ENCODE data around the gene PRSS56. TPM values are rescaled to one million over a fixed set of nuclear protein-coding genes. Genes with fewer than 3 reads are reported as not detected.

PRSS56 gene
- total RNA-seq, 1 donor from 2014 or later, result not detected

DNA sequence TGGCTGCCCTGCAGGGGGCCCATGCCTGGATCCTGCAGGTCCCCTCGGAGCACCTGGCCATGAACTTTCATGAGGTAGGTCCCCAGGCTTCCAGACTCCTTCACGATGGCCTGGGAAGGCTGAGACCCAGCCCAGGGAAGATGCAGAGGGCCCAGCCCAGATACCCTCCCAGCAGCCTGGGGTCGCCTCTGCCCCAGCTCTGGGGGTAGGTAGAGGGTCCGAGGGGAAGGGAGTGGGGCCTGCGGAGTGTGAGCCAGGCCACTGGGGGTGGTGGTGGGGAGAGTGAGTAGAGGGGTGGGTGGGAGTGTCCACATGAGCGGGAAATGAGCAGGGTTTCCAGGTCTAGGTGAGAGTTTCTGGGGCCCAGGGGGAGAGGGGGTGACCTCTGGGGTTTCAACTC lies 4.6 kb downstream of the PRSS56 start:
- Histone ChIP-seq H2AFZ (replicated peaks) (no peak overlapping the region), H3F3A (ENCODE audit: low read depth) (peaks cover 2% of the 10 kb centered on the region), H3K79me2 (ENCODE audit: low read depth) (no peaks in the 10 kb centered on the region), H3K27ac (no peak overlapping the region), H3K4me2 (no peak overlapping the region), H3K4me3 (no peak overlapping the region), H3K36me3 (no peaks in the 10 kb centered on the region), H3K27me3 (peaks cover 61% of the 10 kb centered on the region), H3K9ac (no peak overlapping the region), H3K4me1 (peaks cover 20% of the 10 kb centered on the region), H3K9me3 (ENCODE audit: low read depth) (no peaks in the 10 kb centered on the region), H4K20me1 (ENCODE audit: low read depth) (peaks cover 19% of the 10 kb centered on the region)
- Mint-ChIP-seq H3K27me3 (ENCODE audit: insufficient read depth, low read depth) (peaks cover 30% of the 10 kb centered on the region), H3K4me1 (peaks cover 7% of the 10 kb centered on the region), H3K9me3 (no peaks in the 10 kb centered on the region), H3K36me3 (no peaks in the 10 kb centered on the region), H3K27ac (no peak overlapping the region), H3K4me3 (peak overlapping the region; percentile 78)
- no peak for DNase-seq (ENCODE audit: low spot score)
- TF ChIP-seq EZH2 (IDR thresholded peaks at IDR 0.05), result no peak
- TF ChIP-seq EZH2phosphoT487 (IDR thresholded peaks at IDR 0.05), result no peak
- TF ChIP-seq, protein P1, sequence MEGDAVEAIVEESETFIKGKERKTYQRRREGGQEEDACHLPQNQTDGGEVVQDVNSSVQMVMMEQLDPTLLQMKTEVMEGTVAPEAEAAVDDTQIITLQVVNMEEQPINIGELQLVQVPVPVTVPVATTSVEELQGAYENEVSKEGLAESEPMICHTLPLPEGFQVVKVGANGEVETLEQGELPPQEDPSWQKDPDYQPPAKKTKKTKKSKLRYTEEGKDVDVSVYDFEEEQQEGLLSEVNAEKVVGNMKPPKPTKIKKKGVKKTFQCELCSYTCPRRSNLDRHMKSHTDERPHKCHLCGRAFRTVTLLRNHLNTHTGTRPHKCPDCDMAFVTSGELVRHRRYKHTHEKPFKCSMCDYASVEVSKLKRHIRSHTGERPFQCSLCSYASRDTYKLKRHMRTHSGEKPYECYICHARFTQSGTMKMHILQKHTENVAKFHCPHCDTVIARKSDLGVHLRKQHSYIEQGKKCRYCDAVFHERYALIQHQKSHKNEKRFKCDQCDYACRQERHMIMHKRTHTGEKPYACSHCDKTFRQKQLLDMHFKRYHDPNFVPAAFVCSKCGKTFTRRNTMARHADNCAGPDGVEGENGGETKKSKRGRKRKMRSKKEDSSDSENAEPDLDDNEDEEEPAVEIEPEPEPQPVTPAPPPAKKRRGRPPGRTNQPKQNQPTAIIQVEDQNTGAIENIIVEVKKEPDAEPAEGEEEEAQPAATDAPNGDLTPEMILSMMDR (IDR thresholded peaks at IDR 0.05), result no peak

DNA sequence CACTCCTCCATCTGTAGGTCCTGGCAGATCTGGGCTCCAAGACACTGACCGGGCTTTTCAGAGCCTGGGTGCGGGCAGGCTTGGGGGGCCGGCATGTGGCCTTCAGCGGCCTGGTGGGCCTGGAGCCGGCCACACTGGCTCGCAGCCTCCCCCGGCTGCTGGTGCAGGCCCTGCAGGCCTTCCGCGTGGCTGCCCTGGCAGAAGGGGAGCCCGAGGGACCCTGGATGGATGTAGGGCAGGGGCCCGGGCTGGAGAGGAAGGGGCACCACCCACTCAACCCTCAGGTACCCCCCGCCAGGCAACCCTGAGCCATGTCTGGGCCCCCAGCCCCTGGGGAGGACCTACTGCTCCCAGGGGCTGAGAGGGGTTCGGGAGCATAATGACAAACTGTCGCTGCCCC lies 5.0 kb downstream of the PRSS56 start:
- Histone ChIP-seq H3K79me2 (ENCODE audit: low read depth) (no peaks in the 10 kb centered on the region), H3K4me2 (peak overlapping the region; percentile 21), H3K9ac (no peak overlapping the region), H3K27ac (no peak overlapping the region), H2AFZ (replicated peaks) (no peak overlapping the region), H3K4me3 (no peak overlapping the region), H3K27me3 (peaks cover 59% of the 10 kb centered on the region), H3F3A (ENCODE audit: low read depth) (peaks cover 2% of the 10 kb centered on the region), H4K20me1 (ENCODE audit: low read depth) (peaks cover 19% of the 10 kb centered on the region), H3K9me3 (ENCODE audit: low read depth) (no peaks in the 10 kb centered on the region), H3K4me1 (peaks cover 20% of the 10 kb centered on the region), H3K36me3 (no peaks in the 10 kb centered on the region)
- peaks cover 7% of the 10 kb centered on the region for H3K4me1 Mint-ChIP-seq
- peaks cover 28% of the 10 kb centered on the region for H3K27me3 Mint-ChIP-seq (ENCODE audit: insufficient read depth, low read depth)
- no peak for DNase-seq (ENCODE audit: low spot score)
- no peak overlapping the region for H3K27ac Mint-ChIP-seq
- no peak overlapping the region for H3K4me3 Mint-ChIP-seq
- H3K9me3 Mint-ChIP-seq, result no peaks in the 10 kb centered on the region
- H3K36me3 Mint-ChIP-seq, result no peaks in the 10 kb centered on the region
- TF ChIP-seq EZH2phosphoT487 (IDR thresholded peaks at IDR 0.05) (no peak), EZH2 (IDR thresholded peaks at IDR 0.05) (no peak)
- TF ChIP-seq, protein P1 (IDR thresholded peaks at IDR 0.05), result no peak

DNA sequence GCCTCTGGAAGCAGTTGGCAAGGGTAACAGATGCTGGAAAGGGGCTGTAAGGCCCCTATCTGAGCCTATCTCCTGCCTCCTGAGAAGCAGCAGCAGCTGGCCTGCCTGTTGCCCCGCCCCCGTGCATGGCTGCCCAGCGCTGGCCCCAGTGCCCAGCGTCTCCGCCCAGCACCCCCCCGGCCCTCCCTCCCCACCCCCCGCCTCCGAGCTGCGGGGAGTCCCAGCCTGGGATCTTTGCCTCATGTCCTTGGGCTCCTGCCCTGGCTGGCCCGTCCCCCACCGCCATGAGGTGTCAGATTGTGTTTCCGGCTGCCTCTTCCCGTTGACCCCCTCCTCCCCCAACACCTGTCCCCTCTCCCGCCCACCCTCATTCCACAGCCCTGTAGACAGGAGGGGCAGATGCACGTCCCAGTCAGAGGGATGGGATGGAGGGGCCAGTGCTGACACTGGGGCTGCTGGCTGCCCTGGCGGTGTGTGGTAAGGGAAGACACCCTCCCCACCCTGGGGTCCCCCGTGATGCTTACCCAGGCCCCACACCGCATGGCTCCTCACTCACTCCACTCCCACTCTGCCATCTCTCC lies 5.7 kb downstream of the PRSS56 start, which contains the start of gene CHRND:
TSS of gene CHRND (plus strand) at position 370 of the 581 bp plus-strand sequence. CDS start at position 426, 56 bp downstream.
- DNase-seq (ENCODE audit: low spot score), result peak; percentile 55
- no peak for TF ChIP-seq EZH2 (IDR thresholded peaks at IDR 0.05)
- H3K27me3 Mint-ChIP-seq (ENCODE audit: insufficient read depth, low read depth), result peaks cover 24% of the 10 kb centered on the region

DNA sequence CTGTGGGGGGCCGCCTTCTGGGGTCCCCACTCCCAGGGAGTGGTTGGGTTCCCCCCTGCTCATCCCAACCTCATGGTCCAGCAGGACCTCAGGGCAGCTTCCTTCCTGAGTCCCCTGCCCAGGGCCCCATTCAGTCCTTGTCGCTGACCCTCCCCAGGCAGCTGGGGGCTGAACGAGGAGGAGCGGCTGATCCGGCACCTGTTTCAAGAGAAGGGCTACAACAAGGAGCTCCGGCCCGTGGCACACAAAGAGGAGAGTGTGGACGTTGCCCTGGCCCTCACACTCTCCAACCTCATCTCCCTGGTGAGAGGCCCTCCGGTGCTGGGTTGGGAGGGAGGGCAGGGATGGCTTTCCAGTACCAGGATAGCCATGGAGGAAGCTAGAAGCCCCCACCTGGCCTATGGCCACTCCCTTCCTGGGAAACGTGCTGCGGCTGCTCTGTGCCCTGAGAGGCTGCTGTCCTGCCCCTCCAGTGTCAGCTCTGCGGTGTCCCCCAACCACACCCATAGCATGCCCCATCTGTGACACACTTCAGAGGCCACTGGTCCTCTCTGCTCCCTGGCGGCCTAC lies 6.3 kb downstream of the PRSS56 start:
- no peak overlapping the region for H3K27ac Mint-ChIP-seq

More for the DNA sequence above, 5.7 kb downstream of the PRSS56 start, which contains the start of gene CHRND:
- Mint-ChIP-seq H3K27ac (peak within 1 kb of the TSS; percentile 4), H3K4me1 (peaks cover 7% of the 10 kb centered on the region), H3K36me3 (no peaks in the 10 kb centered on the region), H3K9me3 (no peaks in the 10 kb centered on the region), H3K4me3 (no peak within 1 kb of the TSS)
- H3K9me3 ChIP-seq (ENCODE audit: low read depth), result no peaks in the 10 kb centered on the region
- peaks cover 20% of the 10 kb centered on the region for H3K4me1 ChIP-seq
- no peak within 1 kb of the TSS for H3K9ac ChIP-seq
- no peaks in the 10 kb centered on the region for H3K79me2 ChIP-seq (ENCODE audit: low read depth)
- peaks cover 2% of the 10 kb centered on the region for H3F3A ChIP-seq (ENCODE audit: low read depth)
- no peak within 1 kb of the TSS for H3K27ac ChIP-seq
- peaks cover 19% of the 10 kb centered on the region for H4K20me1 ChIP-seq (ENCODE audit: low read depth)
- H3K4me3 ChIP-seq, result no peak within 1 kb of the TSS
- H3K27me3 ChIP-seq, result peaks cover 52% of the 10 kb centered on the region
- no peaks in the 10 kb centered on the region for H3K36me3 ChIP-seq
- H3K4me2 ChIP-seq, result peak within 1 kb of the TSS; percentile 21
- no peak within 1 kb of the TSS for H2AFZ ChIP-seq (replicated peaks)

More for the DNA sequence above, 6.3 kb downstream of the PRSS56 start:
- H3K4me3 Mint-ChIP-seq, result no peak overlapping the region
- no peak overlapping the region for H3K4me3 ChIP-seq
- no peaks in the 10 kb centered on the region for H3K9me3 ChIP-seq (ENCODE audit: low read depth)
- peaks cover 20% of the 10 kb centered on the region for H3K4me1 ChIP-seq
- H3K79me2 ChIP-seq (ENCODE audit: low read depth), result no peaks in the 10 kb centered on the region
- H3K36me3 ChIP-seq, result no peaks in the 10 kb centered on the region
- no peak overlapping the region for H3K27ac ChIP-seq
- peaks cover 2% of the 10 kb centered on the region for H3F3A ChIP-seq (ENCODE audit: low read depth)
- H3K27me3 Mint-ChIP-seq (ENCODE audit: insufficient read depth, low read depth), result peaks cover 22% of the 10 kb centered on the region
- H3K4me1 Mint-ChIP-seq, result peaks cover 5% of the 10 kb centered on the region
- H2AFZ ChIP-seq (replicated peaks), result no peak overlapping the region
- peak overlapping the region; percentile 21 for H3K4me2 ChIP-seq
- no peaks in the 10 kb centered on the region for H3K36me3 Mint-ChIP-seq
- H4K20me1 ChIP-seq (ENCODE audit: low read depth), result peaks cover 18% of the 10 kb centered on the region
- no peaks in the 10 kb centered on the region for H3K9me3 Mint-ChIP-seq
- H3K9ac ChIP-seq, result no peak overlapping the region
- TF ChIP-seq, protein P1 (IDR thresholded peaks at IDR 0.05), result no peak
- TF ChIP-seq EZH2phosphoT487 (IDR thresholded peaks at IDR 0.05), result no peak
- TF ChIP-seq EZH2 (IDR thresholded peaks at IDR 0.05), result no peak
- no peak for DNase-seq (ENCODE audit: low spot score)
- H3K27me3 ChIP-seq, result peaks cover 46% of the 10 kb centered on the region
